PC-3 (cell line): ENCODE measurements around the gene DNAH1.

Source experiments
- CTCF ChIP-seq: fragments of 300-600 bp; sonication (generic); conservative IDR thresholded peaks from 2 replicates; pipeline ENCODE4 v1.5.1; 2017; ENCODE audit warnings: antibody characterized with exemption, low read depth, mild to moderate bottlenecking, low read length
- EZH2 ChIP-seq: fragments of 300-600 bp; sonication (generic); IDR thresholded peaks from one replicate; pipeline ENCODE4 v1.6.1; 2017; ENCODE audit warnings: antibody characterized with exemption, mild to moderate bottlenecking, low read length; ENCODE audit not compliant: unreplicated experiment
- EZH2phosphoT487 ChIP-seq: fragments of 300-600 bp; sonication (generic); IDR thresholded peaks from 2 replicates; pipeline ENCODE4 v1.6.1; 2018; ENCODE audit warnings: mild to moderate bottlenecking, antibody characterized with exemption, low read length, borderline replicate concordance

- TF ChIP-seq CTCF (no peak), EZH2 (no peak), EZH2phosphoT487 (no peak)
These were observed 40.0 kb downstream of the DNAH1 start for GRCh38 chr3:52356126-52356525.
